Kasumi-1 (cell line): ENCODE data around the gene TMEM220.

Source experiments
- DNase-seq, 2 experiments: peaks; one replicate each; lab custom pipeline; 2025; lab: John Stamatoyannopoulos, UW

Gene TMEM220

DNA sequence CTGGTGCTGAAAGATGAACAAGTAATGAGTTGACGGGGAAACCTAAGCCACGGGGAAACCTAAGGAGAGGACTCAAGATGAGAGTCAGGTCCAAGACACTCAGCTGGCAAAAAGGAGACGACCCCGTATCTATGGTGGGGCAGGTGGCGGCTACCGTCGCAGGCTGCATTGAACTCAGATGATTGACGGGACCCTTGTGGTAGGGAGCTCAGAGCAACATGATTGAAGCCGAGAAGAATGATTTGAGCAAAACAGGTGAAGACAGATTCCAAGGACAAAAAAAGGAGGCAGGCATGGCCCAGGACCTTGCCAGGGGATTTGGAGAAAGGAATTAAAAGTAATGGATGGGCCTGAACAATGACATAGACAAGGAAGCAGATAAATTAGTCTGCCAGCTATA is 65.3 kb downstream of the TMEM220 start:
- no peak for DNase-seq
